ENCODE results near the gene OR52B6.

GRCh38 chr11:5557751-5558150 is 22.9 kb upstream of the OR52B6 start:
- no peak for TF ChIP-seq CTCF (IDR thresholded peaks at IDR 0.05 in 8 of 11, conservative IDR thresholded peaks at IDR 0.05 in 3 of 11)
- no peak for TF ChIP-seq POLR2AphosphoS5 (IDR thresholded peaks at IDR 0.05)
